Endothelial cell of umbilical vein (primary cell): Measurements from ENCODE around the gene CCDC124.

Source experiments
- CTCF ChIP-seq, 2 donors: IDR thresholded peaks; 1 replicate in 1 of 2; 2 replicates in 1 of 2; pipeline ENCODE4 v1.5.1; 2011; ENCODE audit warnings: low read length in 2 of 2, mild to moderate bottlenecking in 2 of 2, moderate library complexity in 2 of 2, control low read depth in 1 of 2, inconsistent platforms in 1 of 2, low read depth in 1 of 2; ENCODE audit not compliant: insufficient read depth in 1 of 2; ENCODE audit errors: extremely low read depth in 1 of 2
- EZH2 ChIP-seq: IDR thresholded peaks from 2 replicates; pipeline ENCODE4 v1.6.1; 2012; ENCODE audit warnings: borderline replicate concordance, low read depth, mild to moderate bottlenecking, moderate library complexity, low read length, inconsistent platforms; ENCODE audit not compliant: severe bottlenecking
- FOS ChIP-seq: IDR thresholded peaks from 2 replicates; pipeline ENCODE4 v1.6.1; 2011; ENCODE audit warnings: mild to moderate bottlenecking, low read length, moderate library complexity, borderline replicate concordance; ENCODE audit not compliant: insufficient read depth
- MAX ChIP-seq: IDR thresholded peaks from 2 replicates; pipeline ENCODE4 v1.6.1; 2011; ENCODE audit not compliant: insufficient read depth, insufficient read length
- POLR2A ChIP-seq: IDR thresholded peaks from 2 replicates; pipeline ENCODE4 v1.6.1; 2012; ENCODE audit warnings: low read depth, mild to moderate bottlenecking, control low read depth, low read length
- POLR2AphosphoS5 ChIP-seq: IDR thresholded peaks from 2 replicates; pipeline ENCODE4 v1.6.1; 2012; ENCODE audit warnings: low read depth, mild to moderate bottlenecking, control low read depth, low read length, moderate library complexity; ENCODE audit not compliant: insufficient read depth

DNA sequence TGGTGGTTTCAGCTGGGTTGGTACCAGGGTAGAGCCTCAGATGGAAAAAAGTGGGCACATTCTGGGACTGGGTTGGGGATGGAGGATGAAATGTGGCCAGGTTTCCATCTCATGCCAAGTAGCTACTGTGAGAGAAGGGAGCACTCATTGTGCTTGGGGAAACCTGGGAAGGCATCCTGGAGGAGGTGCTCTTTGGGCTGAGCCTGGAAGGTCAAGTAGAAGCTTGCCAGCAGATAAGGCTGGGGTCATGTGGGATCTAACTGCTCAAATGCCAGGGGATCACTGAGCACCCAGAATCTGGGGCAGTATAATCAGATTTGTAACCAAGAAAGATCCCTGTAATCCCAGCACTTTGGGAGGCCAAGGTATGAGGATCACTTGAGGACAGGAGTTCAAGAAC lies 25.1 kb downstream of the CCDC124 start:
- TF ChIP-seq CTCF (IDR thresholded peaks at IDR 0.05; ENCODE audit: extremely low read depth in 1 of 2, insufficient read depth in 1 of 2, low read depth in 1 of 2, low read length in 2 of 2) (no peak), MAX (no peak), POLR2A (no peak), POLR2AphosphoS5 (no peak), EZH2 (no peak), FOS (no peak)
